Kidney epithelial cell (primary cell): ENCODE results near the gene ABCG5. TPM values are rescaled to one million over a fixed set of nuclear protein-coding genes. Genes with fewer than 3 reads are reported as not detected.

Experiments used
- DNase-seq: peaks from one replicate; pipeline ENCODE4 v3.0.0-alpha.2; 2010; ENCODE audit warnings: low read depth
- H3K27me3 ChIP-seq: 2 replicates; pipeline ENCODE4 v1.6.0; 2011; ENCODE audit warnings: low read length; ENCODE audit not compliant: control insufficient read depth, insufficient read depth
- H3K36me3 ChIP-seq: 2 replicates; pipeline ENCODE4 v1.5.1; 2011; ENCODE audit warnings: low read length; ENCODE audit not compliant: control insufficient read depth, insufficient read depth
- H3K4me3 ChIP-seq: 2 replicates; pipeline ENCODE4 v1.5.1; 2011; ENCODE audit warnings: low read depth, mild to moderate bottlenecking, control low read depth, low read length
- CTCF ChIP-seq: IDR thresholded peaks from 2 replicates; pipeline ENCODE4 v1.5.1; 2011; ENCODE audit warnings: mild to moderate bottlenecking, moderate library complexity, low read length, control low read depth, inconsistent platforms; ENCODE audit not compliant: insufficient read depth, poor library complexity, severe bottlenecking
- total RNA-seq: library from RNA; depleted of rRNA; stranded (reverse); fragments of >200 nt; gene quantifications from 2 replicates; pipeline ENCODE4 v1.2.3, GENCODE V29; 2015

Gene ABCG5
- total RNA-seq, 1 donor from 2014 or later = not detected

GRCh38 chr2:43851011-43851980 lies 12.7 kb upstream of the ABCG5 start:
- no peak for DNase-seq
- TF ChIP-seq CTCF = no peak
- Histone ChIP-seq H3K4me3 (no peak overlapping the region), H3K27me3 (peaks cover 8% of the 10 kb centered on the region), H3K36me3 (no peaks in the 10 kb centered on the region)

- Histone ChIP-seq H3K36me3 (no peaks in the 10 kb centered on the region), H3K4me3 (no peak overlapping the region), H3K27me3 (peaks cover under 1% of the 10 kb centered on the region)
- no peak for DNase-seq
- TF ChIP-seq CTCF = no peak
These were observed 9.6 kb upstream of the ABCG5 start for GRCh38 chr2:43848214-43848613.

- no peak for DNase-seq
- no peaks in the 10 kb centered on the region for H3K36me3 ChIP-seq
These were observed 7.6 kb upstream of the ABCG5 start for GRCh38 chr2:43846140-43846793.

GRCh38 chr2:43845181-43845580 lies 6.5 kb upstream of the ABCG5 start:
- Histone ChIP-seq H3K27me3 (no peaks in the 10 kb centered on the region), H3K4me3 (no peak overlapping the region), H3K36me3 (no peaks in the 10 kb centered on the region)
- no peak for DNase-seq
- no peak for TF ChIP-seq CTCF

More at GRCh38 chr2:43846140-43846793, 7.6 kb upstream of the ABCG5 start:
- Histone ChIP-seq H3K4me3 (no peak overlapping the region), H3K27me3 (no peaks in the 10 kb centered on the region)
- TF ChIP-seq CTCF = no peak

GRCh38 chr2:43842866-43843226 lies 4.2 kb upstream of the ABCG5 start:
- Histone ChIP-seq H3K27me3 (no peaks in the 10 kb centered on the region), H3K36me3 (no peaks in the 10 kb centered on the region), H3K4me3 (no peak overlapping the region)
- TF ChIP-seq CTCF = no peak
- DNase-seq = no peak
